Ureter (tissue), 1 donor: ENCODE results near the gene CACNA1D. TPM values are rescaled to one million over a fixed set of nuclear protein-coding genes. Genes with fewer than 3 reads are reported as not detected.
A peak's percentile ranks its signal among the peaks of the same experiment; 100 is the strongest.
"Not testable (repeated sequence)": the region's sequence is repeated elsewhere in the genome, so short reads cannot be mapped to it uniquely, and the experiment has no call there.

Experiments
- DNase-seq: peaks from one replicate; pipeline ENCODE4 v3.0.0-alpha.2; 2020; ENCODE audit warnings: low spot score
- total RNA-seq: library from RNA; stranded (reverse); gene quantifications from one replicate; pipeline ENCODE4 v1.2.4, GENCODE V29; 2023
- donor health status: DM: yes; HTN: yes; CAD: no.

Gene CACNA1D
- total RNA-seq, result 84.4 TPM

DNA sequence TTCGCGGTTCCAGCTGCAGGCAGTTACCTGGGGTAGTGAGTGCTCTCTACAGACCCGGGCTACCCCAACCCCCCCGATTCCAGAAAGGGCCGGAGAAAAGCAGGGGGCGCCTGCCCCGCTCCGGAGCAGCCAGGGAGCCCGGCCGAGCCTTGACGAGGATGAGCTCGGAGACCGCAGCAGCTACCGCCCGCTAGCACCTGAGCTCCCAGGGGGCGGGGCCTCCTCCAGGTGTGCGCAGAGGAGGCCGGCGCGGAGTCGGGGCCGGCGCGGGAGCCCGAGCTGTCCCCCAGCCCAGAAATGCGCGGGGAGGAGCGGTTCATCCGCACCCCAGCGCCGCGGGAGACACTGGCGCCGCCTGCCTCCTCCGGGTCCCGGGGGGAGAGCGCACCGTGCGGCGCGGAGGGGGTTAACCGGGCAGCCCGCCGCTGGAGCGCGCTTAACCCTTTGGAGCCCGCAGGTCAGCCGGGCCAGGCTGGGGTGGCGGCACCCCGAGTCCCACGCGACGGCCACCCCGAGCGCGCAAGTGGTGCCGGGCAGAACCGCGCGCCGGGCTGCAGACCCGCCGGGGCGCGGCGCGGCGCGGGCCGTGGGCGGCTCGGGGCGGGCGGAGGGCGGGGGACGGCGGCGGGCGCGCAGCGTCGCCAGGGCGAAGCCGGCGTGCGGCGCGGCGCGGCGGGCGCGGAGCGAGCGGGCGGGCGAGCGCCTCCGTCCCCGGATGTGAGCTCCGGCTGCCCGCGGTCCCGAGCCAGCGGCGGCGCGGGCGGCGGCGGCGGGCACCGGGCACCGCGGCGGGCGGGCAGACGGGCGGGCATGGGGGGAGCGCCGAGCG, at the start of gene CACNA1D:
Gene CACNA1D, plus strand, starts transcription at position 649 of the 829 bp plus-strand sequence. CDS start 556 bp downstream, outside the sequence.
- peak; percentile 64 for DNase-seq

- no peak for DNase-seq
Observed at GRCh38 chr3:53457068-53457467, 37.3 kb upstream of the CACNA1D start.

DNA sequence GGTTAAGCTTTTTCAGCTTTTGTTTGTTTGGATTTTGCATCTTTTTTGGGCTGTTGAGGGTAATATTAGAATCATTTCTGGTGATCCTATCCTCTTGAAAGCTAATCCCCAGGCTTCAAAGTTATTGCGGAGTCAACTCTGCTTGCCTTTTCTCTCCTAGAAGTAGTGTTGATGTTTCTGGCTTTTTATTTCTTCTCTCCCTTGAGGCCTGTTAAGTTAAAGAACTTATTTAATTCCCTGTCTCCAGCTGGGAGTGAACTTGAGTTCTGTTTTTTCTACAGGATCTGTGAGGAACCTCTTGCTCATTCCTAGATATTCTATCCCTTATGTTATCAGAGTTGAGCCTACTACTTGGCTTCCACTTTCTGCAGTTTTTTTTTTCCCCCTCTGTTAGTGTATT, 34.1 kb upstream of the CACNA1D start:
- no peak for DNase-seq

- DNase-seq, result no peak
Observed at GRCh38 chr3:53464424-53464823, 30.0 kb upstream of the CACNA1D start.

GRCh38 chr3:53469758-53470157, 24.7 kb upstream of the CACNA1D start:
- not testable (repeated sequence) for DNase-seq

GRCh38 chr3:53473422-53473821, 21.0 kb upstream of the CACNA1D start:
- no peak for DNase-seq

- not testable (repeated sequence) for DNase-seq
Observed at GRCh38 chr3:53476372-53476771, 18.0 kb upstream of the CACNA1D start.

DNA sequence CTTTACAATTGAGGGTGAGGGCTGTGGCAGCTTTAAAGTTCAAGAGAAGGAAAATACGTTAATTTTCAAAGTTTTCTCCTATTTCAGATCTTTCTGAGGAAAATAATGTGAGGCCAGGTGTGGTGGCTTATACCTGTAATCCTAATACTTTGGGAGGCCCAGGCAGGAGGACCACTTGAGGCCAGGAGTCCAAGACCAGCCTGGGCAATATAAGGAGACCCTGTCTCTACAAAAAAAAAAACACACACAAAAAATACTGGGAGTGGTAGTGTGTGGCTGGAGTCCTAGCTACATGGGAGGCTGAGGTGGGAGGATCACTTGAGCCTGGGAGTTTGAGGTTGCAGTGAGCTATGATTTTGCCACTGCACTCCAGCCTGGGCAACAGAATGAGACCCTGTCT, 16.7 kb upstream of the CACNA1D start:
- not testable (repeated sequence) for DNase-seq

DNA sequence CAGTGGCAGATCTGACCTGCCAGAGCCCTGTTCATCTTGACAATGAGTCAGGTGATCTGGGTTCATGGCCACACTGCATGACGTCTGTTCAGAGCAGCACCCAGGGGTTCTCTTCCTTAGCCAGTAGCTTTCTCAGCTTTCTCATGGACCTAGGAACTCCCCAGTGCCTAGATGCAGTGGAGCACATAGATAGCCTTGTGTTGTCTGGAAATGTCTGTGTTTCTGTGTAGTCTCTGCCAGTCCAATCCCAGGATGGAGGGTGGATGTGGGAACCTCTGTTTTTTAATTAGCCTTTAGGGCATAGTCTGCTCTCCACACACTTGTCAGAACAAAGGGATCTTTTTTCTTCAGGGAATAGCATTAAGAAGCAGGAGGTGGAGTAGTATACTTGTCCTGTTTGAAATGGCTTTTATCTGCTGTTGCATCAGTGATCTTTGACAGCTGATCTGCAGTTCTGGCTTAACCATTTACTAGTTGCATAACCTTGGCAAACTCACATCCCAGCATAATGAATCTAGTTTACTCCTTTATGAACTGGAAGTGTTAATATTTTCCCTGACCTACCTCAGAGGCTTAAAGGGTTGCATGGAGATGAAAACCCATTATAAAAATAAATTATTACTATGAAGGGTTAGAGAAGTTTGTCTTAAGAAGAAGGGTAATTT, 16.1 kb upstream of the CACNA1D start:
- no peak for DNase-seq

DNA sequence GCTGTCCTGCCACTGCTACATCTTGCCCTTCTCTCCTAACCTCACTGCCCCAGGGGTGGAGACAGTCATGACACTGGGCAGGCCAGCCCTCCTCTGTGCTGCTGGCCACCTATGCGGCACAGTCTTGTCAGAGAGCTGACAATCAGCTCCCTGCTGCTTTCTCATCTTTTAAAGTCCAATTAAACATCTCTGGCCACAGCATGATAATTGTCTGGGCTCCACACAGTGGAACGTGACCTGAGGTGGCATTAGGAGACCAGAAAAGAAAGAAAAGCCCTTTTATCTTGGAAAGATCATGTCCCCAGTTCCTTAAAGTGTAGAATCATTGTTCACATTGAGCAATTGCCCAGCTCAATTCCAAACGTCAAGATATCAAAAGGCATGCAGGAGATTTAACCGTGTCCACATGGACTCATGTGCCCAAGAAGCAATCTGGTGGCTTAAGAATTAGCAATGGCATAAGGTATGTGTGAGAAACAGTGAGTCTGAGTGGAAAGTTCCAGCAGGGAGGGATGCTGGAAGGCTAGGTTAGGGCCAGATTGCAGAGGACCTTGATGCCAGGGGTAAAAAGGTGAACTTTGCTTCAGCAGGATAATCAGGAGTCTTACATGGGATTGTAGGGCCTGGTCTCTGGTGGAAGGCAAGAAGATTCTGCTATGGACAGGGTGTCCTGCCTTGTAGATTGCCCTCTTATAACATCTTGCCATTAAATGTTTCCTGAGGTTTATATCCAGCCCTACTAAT, 15.3 kb upstream of the CACNA1D start:
- no peak for DNase-seq

- no peak for DNase-seq
Observed at GRCh38 chr3:53482227-53482626, 12.2 kb upstream of the CACNA1D start.

DNA sequence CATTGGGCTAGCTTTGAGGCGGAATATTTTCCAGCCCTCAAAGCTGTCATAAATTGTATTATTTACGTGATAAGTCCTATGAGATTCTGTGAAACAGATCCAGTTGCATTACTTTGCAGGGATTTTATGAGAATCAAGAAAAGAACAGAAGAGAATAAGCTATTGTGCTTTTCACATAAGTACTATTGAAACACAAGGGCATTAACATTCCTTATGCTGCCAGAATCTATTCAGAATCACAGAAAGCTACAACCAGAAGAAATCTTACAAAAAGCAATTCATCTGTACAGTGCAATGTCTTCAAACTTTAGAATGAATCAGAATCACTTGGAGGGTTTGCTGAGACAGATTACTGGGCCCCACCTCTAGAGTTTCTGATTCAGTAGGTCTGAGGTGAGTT, 10.6 kb upstream of the CACNA1D start:
- no peak for DNase-seq

DNA sequence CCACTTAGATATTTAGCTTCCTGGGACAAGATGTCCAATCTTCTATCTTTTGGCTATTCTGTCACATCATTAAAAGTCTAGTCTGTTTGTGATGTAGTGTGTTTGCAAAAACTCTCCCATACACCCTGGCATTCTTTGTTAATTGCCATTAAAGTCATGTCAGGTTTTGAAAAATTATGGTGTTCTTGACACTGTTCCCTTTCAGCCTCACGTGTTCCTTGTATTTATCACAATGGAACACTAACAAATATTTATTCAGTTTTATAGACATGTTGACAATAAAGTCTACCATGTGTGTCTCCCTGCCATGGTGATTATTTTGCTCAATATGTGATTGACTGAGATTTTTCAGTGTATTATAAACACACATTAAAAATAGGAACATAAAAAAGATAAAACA, 9.4 kb upstream of the CACNA1D start:
- DNase-seq, result no peak

DNA sequence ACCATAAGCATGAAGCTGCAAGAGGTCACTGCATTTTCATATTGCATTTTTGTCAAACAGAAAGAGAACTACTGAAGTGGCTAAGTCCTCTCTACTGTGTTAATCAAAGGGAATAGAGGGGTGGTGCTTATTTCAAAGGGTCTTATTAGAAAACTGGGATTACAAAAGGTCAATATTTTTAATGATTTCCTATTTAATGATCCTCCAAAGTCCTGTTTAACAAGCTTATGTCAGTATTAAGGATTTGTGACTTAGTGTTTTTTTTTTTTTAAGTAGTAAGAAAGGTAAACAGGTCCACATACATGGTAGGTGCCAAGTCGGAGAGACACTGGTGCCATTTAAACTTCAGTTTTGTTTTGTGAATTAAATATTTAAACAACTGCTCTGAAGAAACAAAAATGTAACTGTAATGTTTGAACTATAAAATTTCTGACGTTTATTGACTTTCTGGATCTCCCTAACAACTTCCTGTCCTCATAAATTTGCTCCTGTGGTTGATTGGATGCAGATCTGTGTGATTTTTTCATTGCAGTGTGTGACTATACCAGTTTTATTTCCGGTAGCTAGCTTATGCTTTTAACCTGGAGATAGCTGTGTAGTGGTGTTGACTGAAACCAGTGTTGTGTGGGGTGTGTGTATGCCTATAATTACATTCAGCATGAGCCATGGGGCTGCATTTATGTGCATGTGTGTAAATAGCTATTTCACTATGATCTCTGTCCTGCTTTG, 8.6 kb upstream of the CACNA1D start:
- DNase-seq, result no peak

GRCh38 chr3:53486961-53487654, 7.3 kb upstream of the CACNA1D start:
- no peak for DNase-seq

DNA sequence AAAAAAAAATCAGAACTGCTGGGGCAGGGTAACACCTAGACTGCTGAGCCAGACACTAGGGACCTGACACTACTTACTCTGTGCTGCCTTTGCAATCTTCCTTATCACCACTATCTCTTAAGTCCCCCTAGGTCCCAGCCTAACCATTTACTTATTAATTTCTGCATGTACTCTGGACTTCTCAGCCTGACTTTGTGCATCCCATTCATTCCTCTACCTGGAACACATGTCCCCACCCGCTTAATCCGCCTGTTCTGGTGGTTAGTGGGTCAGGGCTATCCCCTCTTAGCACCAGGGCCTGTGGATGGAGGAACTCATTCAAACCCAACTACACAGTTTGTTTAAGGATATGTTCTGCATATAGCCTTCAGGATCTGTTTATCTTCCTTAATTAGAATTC, 5.0 kb upstream of the CACNA1D start:
- DNase-seq, result no peak

- DNase-seq, result no peak
Observed at GRCh38 chr3:53489787-53490458, 4.5 kb upstream of the CACNA1D start.

GRCh38 chr3:53490459-53490968, 3.9 kb upstream of the CACNA1D start:
- DNase-seq, result no peak

DNA sequence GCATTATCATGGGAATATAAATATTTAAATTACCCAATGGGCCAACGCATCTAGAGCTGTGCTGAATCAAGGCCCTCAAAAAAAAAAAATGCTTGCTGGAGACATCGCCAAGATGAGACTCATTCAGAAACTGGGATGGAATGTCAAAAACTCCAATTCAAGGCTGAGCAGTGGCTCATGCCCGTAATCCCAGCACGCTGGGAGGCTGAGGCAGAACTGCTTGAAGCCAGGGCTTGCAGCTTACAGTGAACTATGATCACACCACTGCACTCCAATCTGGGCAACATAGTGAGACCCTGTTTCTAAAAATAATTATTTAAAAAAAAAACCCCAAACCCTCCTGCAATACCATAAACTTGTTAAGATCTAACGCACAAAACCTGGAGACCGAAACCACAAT, 3.1 kb upstream of the CACNA1D start:
- no peak for DNase-seq

- DNase-seq, result no peak
Observed at GRCh38 chr3:53493595-53493962, 832 bp upstream of the CACNA1D start.

- no peak for DNase-seq
Observed at GRCh38 chr3:53495146-53495519, 722 bp downstream of the CACNA1D start.
